Prostate gland (tissue), 2 donors: ENCODE data around the gene COL1A1. TPM values are rescaled to one million over a fixed set of nuclear protein-coding genes. Genes with fewer than 3 reads are reported as not detected.

ENCODE experiments used
- DNase-seq: peaks from one replicate; pipeline ENCODE4 v3.0.0-alpha.2; 2019; ENCODE audit warnings: low spot score
- H3K27ac ChIP-seq, 2 donors: fragments of 200-600 bp; sonication (generic); 2 replicates each; pipeline ENCODE4 v1.5.1; 2017 to 2019
- H3K27me3 ChIP-seq: fragments of 200-600 bp; sonication (generic); replicated peaks from 2 replicates; pipeline ENCODE4 v1.5.1; 2019; ENCODE audit not compliant: insufficient read depth
- H3K36me3 ChIP-seq, 2 donors: fragments of 200-600 bp; sonication (generic); 1 replicate in 1 of 2; 2 replicates in 1 of 2; pipeline versions ENCODE4 v1.5.1 to v1.8.1; 2017 to 2019
- H3K4me1 ChIP-seq: fragments of 200-600 bp; sonication (generic); replicated peaks from 2 replicates; pipeline ENCODE4 v1.5.1; 2019
- H3K4me3 ChIP-seq, 2 donors: fragments of 200-600 bp; sonication (generic); 2 replicates each; pipeline ENCODE4 v1.5.1; 2017 to 2019
- H3K9me3 ChIP-seq: fragments of 200-600 bp; sonication (generic); 2 replicates; pipeline ENCODE4 v1.5.1; 2017
- POLR2A ChIP-seq: fragments of 450-650 bp; IDR thresholded peaks from one replicate; pipeline ENCODE4 v1.6.1; 2016; ENCODE audit warnings: antibody characterized with exemption, mild to moderate bottlenecking
- POLR2AphosphoS5 ChIP-seq: sonication (generic); formaldehyde crosslinking; IDR thresholded peaks from one replicate; pipeline ENCODE4 v1.6.1; 2017; ENCODE audit warnings: antibody characterized with exemption
- WGBS: methylation state at CpG from one replicate; pipeline ENCODE4 v1.1.5; 2018; 5-methylcytosine and 5-hydroxymethylcytosine counted together
- intact Hi-C: fragments of 100-400 bp; cut with DNase I; formaldehyde crosslinking; loops from one replicate; pipeline ENCODE4 v1.14.2; 2022
- total RNA-seq, 2 donors: library from RNA; depleted of rRNA; stranded (reverse); fragments of >200 nt; gene quantifications; one replicate each; pipeline ENCODE4 v1.1.0, GENCODE V29; 2016
- TF ChIP-seq, protein P1 (sequence below), 4 experiments: fragments of 200-600 bp in 2 of 4; fragments of 450-650 bp in 2 of 4; sonication (generic) in 2 of 4; IDR thresholded peaks; 1 replicate in 3 of 4; 2 replicates in 1 of 4; pipeline ENCODE4 v1.5.1; 2016 to 2019; ENCODE audit warnings: antibody characterized with exemption in 4 of 4, mild to moderate bottlenecking in 2 of 4, moderate library complexity in 2 of 4

Gene COL1A1
- total RNA-seq, result 10 to 100 TPM; 21.5 to 81.0 TPM

- Histone ChIP-seq H3K4me1 (no peaks in the 10 kb centered on the region), H3K4me3 (peak within 1 kb of the TSS; percentile 36 to 39), H3K27ac (peak within 1 kb of the TSS; percentile 80 to 85), H3K9me3 (no peaks in the 10 kb centered on the region), H3K36me3 (no peaks in the 10 kb centered on the region), H3K27me3 (no peaks in the 10 kb centered on the region)
- 2% methylated on average over 34 of the region's 34 CpGs for WGBS
- peak; percentile 35 for TF ChIP-seq POLR2AphosphoS5
- peak; percentile 50 for TF ChIP-seq POLR2A
- TF ChIP-seq, protein P1, sequence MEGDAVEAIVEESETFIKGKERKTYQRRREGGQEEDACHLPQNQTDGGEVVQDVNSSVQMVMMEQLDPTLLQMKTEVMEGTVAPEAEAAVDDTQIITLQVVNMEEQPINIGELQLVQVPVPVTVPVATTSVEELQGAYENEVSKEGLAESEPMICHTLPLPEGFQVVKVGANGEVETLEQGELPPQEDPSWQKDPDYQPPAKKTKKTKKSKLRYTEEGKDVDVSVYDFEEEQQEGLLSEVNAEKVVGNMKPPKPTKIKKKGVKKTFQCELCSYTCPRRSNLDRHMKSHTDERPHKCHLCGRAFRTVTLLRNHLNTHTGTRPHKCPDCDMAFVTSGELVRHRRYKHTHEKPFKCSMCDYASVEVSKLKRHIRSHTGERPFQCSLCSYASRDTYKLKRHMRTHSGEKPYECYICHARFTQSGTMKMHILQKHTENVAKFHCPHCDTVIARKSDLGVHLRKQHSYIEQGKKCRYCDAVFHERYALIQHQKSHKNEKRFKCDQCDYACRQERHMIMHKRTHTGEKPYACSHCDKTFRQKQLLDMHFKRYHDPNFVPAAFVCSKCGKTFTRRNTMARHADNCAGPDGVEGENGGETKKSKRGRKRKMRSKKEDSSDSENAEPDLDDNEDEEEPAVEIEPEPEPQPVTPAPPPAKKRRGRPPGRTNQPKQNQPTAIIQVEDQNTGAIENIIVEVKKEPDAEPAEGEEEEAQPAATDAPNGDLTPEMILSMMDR (IDR thresholded peaks at IDR 0.05), result no peak
- no peak for DNase-seq
- intact Hi-C loops, result loop anchor here (5.0 kb wide), 1 partner anchor 91 kb away; no protein-coding TSS in a partner anchor
Measured at GRCh38 chr17:50201276-50201854, at the start of gene COL1A1. COL1A1 (minus strand) TSS chr17:50201631; CDS start chr17:50201513, 118 bp downstream.

GRCh38 chr17:50248255-50248654, 46.8 kb upstream of the COL1A1 start:
- intact Hi-C loops, result no loop called here
- TF ChIP-seq POLR2A (no peak), POLR2AphosphoS5 (no peak)
- TF ChIP-seq, protein P1 (IDR thresholded peaks at IDR 0.05), result no peak
- H3K36me3 ChIP-seq, result no peaks in the 10 kb centered on the region
- no peaks in the 10 kb centered on the region for H3K27me3 ChIP-seq
- H3K27ac ChIP-seq, result no peak overlapping the region
- H3K4me3 ChIP-seq, result no peak overlapping the region
- 98% methylated on average over 2 of the region's 2 CpGs for WGBS
- no peak for DNase-seq
- H3K4me1 ChIP-seq, result no peaks in the 10 kb centered on the region
- H3K9me3 ChIP-seq, result no peaks in the 10 kb centered on the region

GRCh38 chr17:50244771-50245170, 43.3 kb upstream of the COL1A1 start:
- 83% methylated on average over 6 of the region's 6 CpGs for WGBS
- intact Hi-C loops, result no loop called here
- Histone ChIP-seq H3K36me3 (no peaks in the 10 kb centered on the region), H3K27ac (no peak overlapping the region), H3K27me3 (no peaks in the 10 kb centered on the region), H3K9me3 (no peaks in the 10 kb centered on the region), H3K4me1 (no peaks in the 10 kb centered on the region), H3K4me3 (no peak overlapping the region)
- no peak for TF ChIP-seq POLR2AphosphoS5
- TF ChIP-seq, protein P1 (IDR thresholded peaks at IDR 0.05), result no peak
- no peak for TF ChIP-seq POLR2A
- DNase-seq, result no peak

DNA sequence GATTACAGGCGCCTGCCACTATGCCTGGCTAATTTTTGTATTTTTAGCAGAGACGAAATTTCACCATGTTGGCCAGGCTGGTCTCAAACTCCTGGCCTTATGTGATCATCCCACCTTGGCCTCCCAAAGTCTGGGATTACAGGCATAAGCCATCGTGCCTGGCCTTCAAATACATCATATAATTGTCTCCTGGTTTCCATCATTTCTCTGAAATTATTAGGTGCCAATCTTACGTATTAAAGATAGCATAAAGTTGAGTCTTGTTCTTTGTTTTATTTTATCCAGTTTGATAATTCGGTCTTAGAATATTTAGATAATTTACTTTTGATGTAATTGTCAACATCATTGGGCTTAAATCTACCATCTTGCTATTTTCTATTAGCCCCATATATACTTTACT, 40.0 kb upstream of the COL1A1 start:
- no peaks in the 10 kb centered on the region for H3K4me1 ChIP-seq
- TF ChIP-seq POLR2A, result no peak
- TF ChIP-seq, protein P1 (IDR thresholded peaks at IDR 0.05), result no peak
- TF ChIP-seq POLR2AphosphoS5, result no peak
- DNase-seq, result no peak
- WGBS, result 87% methylated on average over 5 of the region's 5 CpGs
- H3K36me3 ChIP-seq, result no peaks in the 10 kb centered on the region
- no peaks in the 10 kb centered on the region for H3K9me3 ChIP-seq
- H3K27ac ChIP-seq, result no peak overlapping the region
- intact Hi-C loops, result no loop called here
- H3K27me3 ChIP-seq, result no peaks in the 10 kb centered on the region
- no peak overlapping the region for H3K4me3 ChIP-seq

- WGBS, result 100% methylated on average over 1 of the region's 1 CpG
Measured at GRCh38 chr17:50240851-50241250, 39.4 kb upstream of the COL1A1 start.

More at GRCh38 chr17:50240851-50241250, 39.4 kb upstream of the COL1A1 start:
- Histone ChIP-seq H3K4me1 (no peaks in the 10 kb centered on the region), H3K27ac (no peak overlapping the region), H3K4me3 (no peak overlapping the region), H3K9me3 (no peaks in the 10 kb centered on the region), H3K27me3 (no peaks in the 10 kb centered on the region), H3K36me3 (no peaks in the 10 kb centered on the region)
- no peak for DNase-seq
- intact Hi-C loops, result no loop called here
- TF ChIP-seq POLR2A (no peak), POLR2AphosphoS5 (no peak)
- TF ChIP-seq, protein P1 (IDR thresholded peaks at IDR 0.05), result no peak
